ENCODE measurements around the gene RBMS1.

- TF ChIP-seq EP300 (IDR thresholded peaks at IDR 0.05): no peak
- TF ChIP-seq, protein P1, sequence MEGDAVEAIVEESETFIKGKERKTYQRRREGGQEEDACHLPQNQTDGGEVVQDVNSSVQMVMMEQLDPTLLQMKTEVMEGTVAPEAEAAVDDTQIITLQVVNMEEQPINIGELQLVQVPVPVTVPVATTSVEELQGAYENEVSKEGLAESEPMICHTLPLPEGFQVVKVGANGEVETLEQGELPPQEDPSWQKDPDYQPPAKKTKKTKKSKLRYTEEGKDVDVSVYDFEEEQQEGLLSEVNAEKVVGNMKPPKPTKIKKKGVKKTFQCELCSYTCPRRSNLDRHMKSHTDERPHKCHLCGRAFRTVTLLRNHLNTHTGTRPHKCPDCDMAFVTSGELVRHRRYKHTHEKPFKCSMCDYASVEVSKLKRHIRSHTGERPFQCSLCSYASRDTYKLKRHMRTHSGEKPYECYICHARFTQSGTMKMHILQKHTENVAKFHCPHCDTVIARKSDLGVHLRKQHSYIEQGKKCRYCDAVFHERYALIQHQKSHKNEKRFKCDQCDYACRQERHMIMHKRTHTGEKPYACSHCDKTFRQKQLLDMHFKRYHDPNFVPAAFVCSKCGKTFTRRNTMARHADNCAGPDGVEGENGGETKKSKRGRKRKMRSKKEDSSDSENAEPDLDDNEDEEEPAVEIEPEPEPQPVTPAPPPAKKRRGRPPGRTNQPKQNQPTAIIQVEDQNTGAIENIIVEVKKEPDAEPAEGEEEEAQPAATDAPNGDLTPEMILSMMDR (IDR thresholded peaks at IDR 0.05): no peak
- no peak for TF ChIP-seq SMC3 (IDR thresholded peaks at IDR 0.05)
- TF ChIP-seq ELK1 (IDR thresholded peaks at IDR 0.05; ENCODE audit: low read depth, low read length): no peak
- TF ChIP-seq RAD21 (conservative IDR thresholded peaks at IDR 0.05 in 1 of 2, IDR thresholded peaks at IDR 0.05 in 1 of 2): no peak
- TF ChIP-seq ATOH8 (CRISPR knock-in tag; IDR thresholded peaks at IDR 0.05; ENCODE audit: low read depth): no peak
- TF ChIP-seq RNF2 (IDR thresholded peaks at IDR 0.05; ENCODE audit: borderline replicate concordance, low read depth): no peak
- TF ChIP-seq JUNB (IDR thresholded peaks at IDR 0.05): no peak
- TF ChIP-seq ZFP36 (IDR thresholded peaks at IDR 0.05; ENCODE audit: borderline replicate concordance, partially characterized antibody): no peak
- no peak for TF ChIP-seq USF2 (IDR thresholded peaks at IDR 0.05)
- TF ChIP-seq FOSL2 (IDR thresholded peaks at IDR 0.05): no peak
- no peak for TF ChIP-seq FOSL2 (CRISPR knock-in tag; IDR thresholded peaks at IDR 0.05)
- TF ChIP-seq, protein P2, sequence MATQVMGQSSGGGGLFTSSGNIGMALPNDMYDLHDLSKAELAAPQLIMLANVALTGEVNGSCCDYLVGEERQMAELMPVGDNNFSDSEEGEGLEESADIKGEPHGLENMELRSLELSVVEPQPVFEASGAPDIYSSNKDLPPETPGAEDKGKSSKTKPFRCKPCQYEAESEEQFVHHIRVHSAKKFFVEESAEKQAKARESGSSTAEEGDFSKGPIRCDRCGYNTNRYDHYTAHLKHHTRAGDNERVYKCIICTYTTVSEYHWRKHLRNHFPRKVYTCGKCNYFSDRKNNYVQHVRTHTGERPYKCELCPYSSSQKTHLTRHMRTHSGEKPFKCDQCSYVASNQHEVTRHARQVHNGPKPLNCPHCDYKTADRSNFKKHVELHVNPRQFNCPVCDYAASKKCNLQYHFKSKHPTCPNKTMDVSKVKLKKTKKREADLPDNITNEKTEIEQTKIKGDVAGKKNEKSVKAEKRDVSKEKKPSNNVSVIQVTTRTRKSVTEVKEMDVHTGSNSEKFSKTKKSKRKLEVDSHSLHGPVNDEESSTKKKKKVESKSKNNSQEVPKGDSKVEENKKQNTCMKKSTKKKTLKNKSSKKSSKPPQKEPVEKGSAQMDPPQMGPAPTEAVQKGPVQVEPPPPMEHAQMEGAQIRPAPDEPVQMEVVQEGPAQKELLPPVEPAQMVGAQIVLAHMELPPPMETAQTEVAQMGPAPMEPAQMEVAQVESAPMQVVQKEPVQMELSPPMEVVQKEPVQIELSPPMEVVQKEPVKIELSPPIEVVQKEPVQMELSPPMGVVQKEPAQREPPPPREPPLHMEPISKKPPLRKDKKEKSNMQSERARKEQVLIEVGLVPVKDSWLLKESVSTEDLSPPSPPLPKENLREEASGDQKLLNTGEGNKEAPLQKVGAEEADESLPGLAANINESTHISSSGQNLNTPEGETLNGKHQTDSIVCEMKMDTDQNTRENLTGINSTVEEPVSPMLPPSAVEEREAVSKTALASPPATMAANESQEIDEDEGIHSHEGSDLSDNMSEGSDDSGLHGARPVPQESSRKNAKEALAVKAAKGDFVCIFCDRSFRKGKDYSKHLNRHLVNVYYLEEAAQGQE (IDR thresholded peaks at IDR 0.05): no peak
- no peak for TF ChIP-seq RFX5 (IDR thresholded peaks at IDR 0.05)
These were observed 138.9 kb downstream of the RBMS1 start for GRCh38 chr2:160354677-160355076.
